Tibial artery (tissue), 4 donors: Measurements from ENCODE around the gene PLEKHG4B.
"Not testable (repeated sequence)": the region's sequence is repeated elsewhere in the genome, so short reads cannot be mapped to it uniquely, and the experiment has no call there.

Experiments
- DNase-seq, 2 donors: peaks; one replicate each; pipeline ENCODE4 v3.0.0-alpha.2; 2019
- H3K27ac ChIP-seq, 2 donors: fragments of 200-600 bp; sonication (generic) in 1 of 2; 1 replicate in 1 of 2; 2 replicates in 1 of 2; pipeline ENCODE4 v1.5.1; 2018 to 2019; ENCODE audit warnings: mild to moderate bottlenecking in 1 of 2
- H3K27me3 ChIP-seq, 2 donors: fragments of 200-600 bp; sonication (generic) in 1 of 2; one replicate each; pipeline versions ENCODE4 v1.5.1 to v1.6.0; 2016 to 2019
- H3K36me3 ChIP-seq, 3 donors: fragments of 200-600 bp; sonication (generic) in 2 of 3; one replicate each; pipeline ENCODE4 v1.5.1; 2016 to 2019; ENCODE audit warnings: mild to moderate bottlenecking in 2 of 3
- H3K4me1 ChIP-seq, 4 donors: fragments of 200-600 bp; sonication (generic) in 2 of 4; 1 replicate in 3 of 4; 2 replicates in 1 of 4; pipeline ENCODE4 v1.5.1; 2016 to 2019
- H3K4me3 ChIP-seq, 2 donors: fragments of 200-600 bp; sonication (generic) in 1 of 2; 1 replicate in 1 of 2; 2 replicates in 1 of 2; pipeline ENCODE4 v1.5.1; 2018 to 2019; ENCODE audit warnings: mild to moderate bottlenecking in 2 of 2
- H3K9me3 ChIP-seq, 3 donors: fragments of 200-600 bp; sonication (generic) in 1 of 3; one replicate each; pipeline ENCODE4 v1.5.1; 2016 to 2019
- CTCF ChIP-seq, 2 experiments: fragments of 200-600 bp in 1 of 2; fragments of 450-650 bp in 1 of 2; IDR thresholded peaks; one replicate each; pipeline ENCODE4 v1.5.1; 2017 to 2019; ENCODE audit warnings: antibody characterized with exemption in 2 of 2, mild to moderate bottlenecking in 1 of 2, moderate library complexity in 1 of 2
- intact Hi-C: fragments of 100-400 bp; cut with DNase I; formaldehyde crosslinking; loops from one replicate; pipeline ENCODE4 v1.15.0; 2023; ENCODE audit warnings: low total_unique reads

Gene PLEKHG4B

GRCh38 chr5:91556-92263 is at the start of gene PLEKHG4B:
Gene PLEKHG4B (plus strand): TSS chr5:92168. CDS start chr5:92232, 64 bp downstream.
- no peak for TF ChIP-seq CTCF (IDR thresholded peaks at IDR 0.05)
- Histone ChIP-seq H3K27me3 (peaks cover 0 to 55% of the 10 kb centered on the region in 2 donors), H3K27ac (no peak within 1 kb of the TSS), H3K36me3 (no peaks in the 10 kb centered on the region), H3K4me3 (peak within 1 kb of the TSS; percentile 19 to 42), H3K4me1 (peaks cover 0 to 16% (median 6%) of the 10 kb centered on the region in 4 donors), H3K9me3 (no peaks in the 10 kb centered on the region)
- intact Hi-C loops, result no loop called here
- no peak for DNase-seq

- Histone ChIP-seq H3K4me3 (no peak overlapping the region), H3K27ac (no peak overlapping the region), H3K36me3 (no peaks in the 10 kb centered on the region), H3K4me1 (no peaks in the 10 kb centered on the region), H3K27me3 (no peaks in the 10 kb centered on the region), H3K9me3 (no peaks in the 10 kb centered on the region)
- no peak for DNase-seq
- no peak for TF ChIP-seq CTCF (IDR thresholded peaks at IDR 0.05)
- intact Hi-C loops, result no loop called here
Measured at GRCh38 chr5:42250-42649, 49.7 kb upstream of the PLEKHG4B start.

- no peak overlapping the region for H3K4me3 ChIP-seq
- no peaks in the 10 kb centered on the region for H3K9me3 ChIP-seq
- peaks cover 0 to 5% (median 3%) of the 10 kb centered on the region in 4 donors for H3K4me1 ChIP-seq
- no peak overlapping the region for H3K27ac ChIP-seq
- no peak for DNase-seq
- no peak for TF ChIP-seq CTCF (IDR thresholded peaks at IDR 0.05)
- H3K36me3 ChIP-seq, result no peaks in the 10 kb centered on the region
- intact Hi-C loops, result no loop called here
- peaks cover 0 to 16% of the 10 kb centered on the region in 2 donors for H3K27me3 ChIP-seq
Measured at GRCh38 chr5:48192-48591, 43.8 kb upstream of the PLEKHG4B start.

GRCh38 chr5:49530-49929 is 42.4 kb upstream of the PLEKHG4B start:
- H3K4me3 ChIP-seq, H3K9me3 ChIP-seq, H3K27ac ChIP-seq, DNase-seq, intact Hi-C loops, H3K36me3 ChIP-seq: not testable (repeated sequence)
- Histone ChIP-seq H3K27me3 (peaks cover 3 to 29% of the 10 kb centered on the region in 2 donors), H3K4me1 (peaks cover 0 to 19% (median 14%) of the 10 kb centered on the region in 4 donors)

GRCh38 chr5:49953-50544 is 41.9 kb upstream of the PLEKHG4B start:
- intact Hi-C loops, result no loop called here
- Histone ChIP-seq H3K4me3 (no peak overlapping the region), H3K27ac (no peak overlapping the region), H3K4me1 (peaks cover 0 to 22% (median 14%) of the 10 kb centered on the region in 4 donors), H3K27me3 (peaks cover 5 to 34% of the 10 kb centered on the region in 2 donors), H3K9me3 (no peaks in the 10 kb centered on the region), H3K36me3 (no peaks in the 10 kb centered on the region)
- DNase-seq, result no peak
- no peak for TF ChIP-seq CTCF (IDR thresholded peaks at IDR 0.05)

- no peak for DNase-seq
- no peaks in the 10 kb centered on the region for H3K9me3 ChIP-seq
- peaks cover 5 to 43% of the 10 kb centered on the region in 2 donors for H3K27me3 ChIP-seq
- no peaks in the 10 kb centered on the region for H3K36me3 ChIP-seq
- H3K4me3 ChIP-seq, result no peak overlapping the region
- TF ChIP-seq CTCF (IDR thresholded peaks at IDR 0.05), result no peak
- H3K27ac ChIP-seq, result no peak overlapping the region
- peaks cover 0 to 22% (median 14%) of the 10 kb centered on the region in 4 donors for H3K4me1 ChIP-seq
- intact Hi-C loops, result no loop called here
Measured at GRCh38 chr5:50724-51499, 41.1 kb upstream of the PLEKHG4B start.
